Natural killer cell (primary cell): ENCODE data around the gene PAM. TPM values are rescaled to one million over a fixed set of nuclear protein-coding genes. Genes with fewer than 3 reads are reported as not detected.
"Not testable (repeated sequence)": the region's sequence is repeated elsewhere in the genome, so short reads cannot be mapped to it uniquely, and the experiment has no call there.

Experiments
- ATAC-seq, 3 donors: fragments of 150-1000 bp in 2 of 3; fragments of 200-7000 bp in 1 of 3; cut with Tn5 transposase; 1 replicate in 1 of 3; 2 replicates in 2 of 3; pipeline ENCODE4 v1.10.0; 2021; ENCODE audit warnings: mild to moderate bottlenecking in 2 of 3, moderate library complexity in 2 of 3
- DNase-seq, 2 donors: peaks; one replicate each; pipeline versions ENCODE4 v3.0.0 to v3.0.0-alpha.2; 2013 to 2021; ENCODE audit warnings: mixed read lengths in 1 of 2
- H3K27ac ChIP-seq: one replicate; pipeline ENCODE4 v1.5.1; 2013; ENCODE audit warnings: mild to moderate bottlenecking, low read length
- H3K27me3 ChIP-seq: one replicate; pipeline ENCODE4 v1.6.1; 2013; ENCODE audit warnings: low read length; ENCODE audit not compliant: control insufficient read depth, insufficient read depth
- H3K36me3 ChIP-seq: one replicate; pipeline ENCODE4 v1.6.1; 2013; ENCODE audit warnings: low read length; ENCODE audit not compliant: control insufficient read depth, insufficient read depth
- H3K4me1 ChIP-seq: one replicate; pipeline ENCODE4 v1.6.1; 2013; ENCODE audit warnings: low read length; ENCODE audit not compliant: control insufficient read depth, insufficient read depth
- H3K4me3 ChIP-seq: one replicate; pipeline ENCODE4 v1.5.1; 2013; ENCODE audit warnings: low read length
- H3K9me3 ChIP-seq: one replicate; pipeline ENCODE4 v1.6.1; 2013; ENCODE audit warnings: low read length; ENCODE audit not compliant: control insufficient read depth, insufficient read depth
- H3K27ac Mint-ChIP-seq, 2 donors: one replicate each; pipeline ENCODE4 v1.8.0; 2022; ENCODE audit warnings: mild to moderate bottlenecking in 2 of 2, mixed read lengths in 2 of 2, moderate library complexity in 1 of 2
- H3K27me3 Mint-ChIP-seq, 2 donors: one replicate each; pipeline ENCODE4 v1.8.0; 2022; ENCODE audit warnings: low read depth in 2 of 2, mixed read lengths in 2 of 2
- H3K36me3 Mint-ChIP-seq: one replicate; pipeline ENCODE4 v1.8.0; 2022; ENCODE audit warnings: mixed read lengths
- H3K4me1 Mint-ChIP-seq, 2 donors: one replicate each; pipeline ENCODE4 v1.8.0; 2022; ENCODE audit warnings: mixed read lengths in 2 of 2
- H3K4me3 Mint-ChIP-seq: one replicate; pipeline ENCODE4 v1.8.0; 2022; ENCODE audit warnings: mild to moderate bottlenecking, moderate library complexity, mixed read lengths
- H3K9me3 Mint-ChIP-seq, 2 donors: one replicate each; pipeline ENCODE4 v1.8.0; 2022; ENCODE audit warnings: mixed read lengths in 2 of 2
- WGBS: methylation state at CpG from one replicate; pipeline ENCODE4 v1.1.7; 2013; ENCODE audit warnings: missing lambda C conversion rate; ENCODE audit not compliant: insufficient coverage; 5-methylcytosine and 5-hydroxymethylcytosine counted together
- intact Hi-C: fragments of 100-400 bp; cut with micrococcal nuclease; formaldehyde crosslinking; loops from one replicate; pipeline ENCODE4 v1.14.2; 2022
- total RNA-seq, 4 donors: library from RNA; stranded (reverse); fragments of 120-200 nt in 1 of 4; gene quantifications; one replicate each; pipeline versions ENCODE4 v1.2.3 to v1.2.4, GENCODE V29; 2013 to 2022
- TF ChIP-seq, protein P1 (sequence below): fragments of 200-600 bp; IDR thresholded peaks from one replicate; pipeline ENCODE4 v1.8.0; 2022; ENCODE audit warnings: antibody characterized with exemption

Gene PAM
- total RNA-seq, 3 donors from 2014 or later (not counting 1 experiment from before 2014, with no cell fraction given): 67.6 to 79.9 (median 75.3) TPM

DNA sequence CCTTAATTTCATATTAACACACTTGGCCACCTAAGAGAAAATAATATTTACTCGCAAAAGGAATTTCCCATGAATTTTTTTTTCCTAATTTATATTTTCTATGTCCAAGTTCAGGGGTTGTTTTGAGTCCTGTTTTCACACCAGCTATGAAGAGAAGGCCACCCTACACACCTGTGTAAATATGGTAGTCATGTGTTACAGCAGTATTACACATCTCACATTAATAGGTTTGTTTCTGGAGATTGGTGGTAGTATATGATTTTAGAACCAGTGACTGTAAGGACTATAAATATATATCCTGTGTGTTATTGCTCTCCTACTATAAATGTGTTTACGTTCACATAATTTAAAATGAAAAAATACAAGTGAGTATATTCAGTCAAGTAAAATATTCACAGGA lies 147.5 kb downstream of the PAM start:
- no peaks in the 10 kb centered on the region for H3K36me3 Mint-ChIP-seq
- ATAC-seq: no peak
- WGBS: no CpG with 5 or more reads among the region's 2 CpGs
- H3K27ac ChIP-seq: no peak overlapping the region
- no peak overlapping the region for H3K4me3 ChIP-seq
- H3K4me3 Mint-ChIP-seq: no peak overlapping the region
- TF ChIP-seq, protein P1, sequence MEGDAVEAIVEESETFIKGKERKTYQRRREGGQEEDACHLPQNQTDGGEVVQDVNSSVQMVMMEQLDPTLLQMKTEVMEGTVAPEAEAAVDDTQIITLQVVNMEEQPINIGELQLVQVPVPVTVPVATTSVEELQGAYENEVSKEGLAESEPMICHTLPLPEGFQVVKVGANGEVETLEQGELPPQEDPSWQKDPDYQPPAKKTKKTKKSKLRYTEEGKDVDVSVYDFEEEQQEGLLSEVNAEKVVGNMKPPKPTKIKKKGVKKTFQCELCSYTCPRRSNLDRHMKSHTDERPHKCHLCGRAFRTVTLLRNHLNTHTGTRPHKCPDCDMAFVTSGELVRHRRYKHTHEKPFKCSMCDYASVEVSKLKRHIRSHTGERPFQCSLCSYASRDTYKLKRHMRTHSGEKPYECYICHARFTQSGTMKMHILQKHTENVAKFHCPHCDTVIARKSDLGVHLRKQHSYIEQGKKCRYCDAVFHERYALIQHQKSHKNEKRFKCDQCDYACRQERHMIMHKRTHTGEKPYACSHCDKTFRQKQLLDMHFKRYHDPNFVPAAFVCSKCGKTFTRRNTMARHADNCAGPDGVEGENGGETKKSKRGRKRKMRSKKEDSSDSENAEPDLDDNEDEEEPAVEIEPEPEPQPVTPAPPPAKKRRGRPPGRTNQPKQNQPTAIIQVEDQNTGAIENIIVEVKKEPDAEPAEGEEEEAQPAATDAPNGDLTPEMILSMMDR: no peak
- no peak for DNase-seq
- H3K4me1 ChIP-seq: no peaks in the 10 kb centered on the region
- peak overlapping the region in 1 of 2 donors; percentile 81 for H3K27ac Mint-ChIP-seq
- H3K9me3 Mint-ChIP-seq: no peaks in the 10 kb centered on the region
- H3K36me3 ChIP-seq: no peaks in the 10 kb centered on the region
- H3K27me3 Mint-ChIP-seq: no peaks in the 10 kb centered on the region
- no peaks in the 10 kb centered on the region for H3K9me3 ChIP-seq
- peaks cover 27 to 49% of the 10 kb centered on the region in 2 donors for H3K4me1 Mint-ChIP-seq
- intact Hi-C loops: no loop called here
- H3K27me3 ChIP-seq: no peaks in the 10 kb centered on the region

DNA sequence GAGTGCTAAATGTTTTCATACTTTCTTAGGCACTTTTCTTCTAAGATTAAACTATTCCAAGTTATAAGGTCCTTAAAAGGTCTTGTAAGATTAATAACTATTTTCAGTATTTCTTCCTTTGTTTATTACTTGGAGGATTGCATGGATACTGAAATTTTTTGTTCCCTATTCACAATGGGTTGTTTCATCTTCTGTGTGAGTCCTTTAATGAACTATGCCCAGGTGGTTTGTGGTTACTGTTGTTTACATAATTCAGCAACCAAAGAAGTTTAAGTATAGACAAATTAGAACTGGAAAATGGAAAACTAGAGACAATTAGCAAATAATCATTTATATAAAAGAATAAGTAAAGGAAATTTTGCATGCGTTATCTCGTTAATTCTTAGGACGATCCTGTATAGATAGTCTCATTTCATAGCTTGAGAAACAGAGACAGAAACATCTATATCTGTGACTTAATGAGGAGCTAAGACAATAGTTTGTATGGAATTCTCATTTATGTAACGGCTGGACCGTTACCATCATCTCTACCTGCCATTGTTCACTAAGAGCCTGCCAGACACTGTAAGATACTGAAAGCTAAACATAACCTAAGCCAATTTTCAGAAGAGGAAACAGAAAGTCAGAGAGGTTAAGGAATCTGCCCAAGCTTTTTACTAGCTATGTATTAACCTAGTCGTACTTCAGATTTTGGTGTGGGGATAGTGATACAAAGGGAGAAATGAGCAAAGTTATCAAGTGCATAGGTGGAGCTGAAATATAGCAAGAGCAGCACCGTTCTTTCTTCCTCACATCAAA lies 148.2 kb downstream of the PAM start:
- no peaks in the 10 kb centered on the region for H3K9me3 ChIP-seq
- Mint-ChIP-seq H3K27me3 (no peaks in the 10 kb centered on the region), H3K27ac (peak overlapping the region; percentile 6 to 81), H3K4me3 (no peak overlapping the region), H3K36me3 (no peaks in the 10 kb centered on the region), H3K4me1 (peaks cover 27 to 46% of the 10 kb centered on the region in 2 donors), H3K9me3 (no peaks in the 10 kb centered on the region)
- 92% methylated on average over 7 of the region's 7 CpGs for WGBS
- no peak overlapping the region for H3K4me3 ChIP-seq
- DNase-seq (no peak), ATAC-seq (no peak)
- H3K27me3 ChIP-seq: no peaks in the 10 kb centered on the region
- no peaks in the 10 kb centered on the region for H3K36me3 ChIP-seq
- no peaks in the 10 kb centered on the region for H3K4me1 ChIP-seq
- intact Hi-C loops: no loop called here
- TF ChIP-seq, protein P1: no peak
- no peak overlapping the region for H3K27ac ChIP-seq

DNA sequence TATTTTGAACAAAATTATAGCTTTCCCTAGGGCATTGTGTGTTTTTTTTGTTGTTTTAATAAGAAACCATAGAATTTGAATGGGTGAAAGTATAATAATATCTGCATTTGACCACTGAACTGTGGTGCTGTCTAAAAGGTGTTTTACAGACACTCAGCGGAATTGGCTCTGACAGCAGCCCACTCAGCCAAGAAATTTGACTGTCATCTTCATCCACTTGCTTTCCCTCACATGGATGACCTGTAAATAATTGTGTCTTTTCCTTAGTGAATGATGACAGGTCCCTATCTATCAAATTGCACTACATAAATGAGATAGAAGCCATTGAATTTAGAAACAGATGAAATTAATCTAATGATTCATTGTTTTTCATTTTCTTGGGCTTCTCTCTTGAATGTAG lies 150.0 kb downstream of the PAM start:
- Mint-ChIP-seq H3K4me1 (peaks cover 22 to 40% of the 10 kb centered on the region in 2 donors), H3K9me3 (no peaks in the 10 kb centered on the region), H3K27me3 (no peaks in the 10 kb centered on the region), H3K36me3 (no peaks in the 10 kb centered on the region), H3K27ac (no peak overlapping the region), H3K4me3 (no peak overlapping the region)
- ATAC-seq (no peak), DNase-seq (no peak)
- Histone ChIP-seq H3K4me1 (no peaks in the 10 kb centered on the region), H3K27me3 (no peaks in the 10 kb centered on the region), H3K36me3 (no peaks in the 10 kb centered on the region), H3K9me3 (no peaks in the 10 kb centered on the region), H3K27ac (no peak overlapping the region), H3K4me3 (no peak overlapping the region)
- TF ChIP-seq, protein P1: no peak
- WGBS: 100% methylated on average over 1 of the region's 1 CpG
- intact Hi-C loops: no loop called here

DNA sequence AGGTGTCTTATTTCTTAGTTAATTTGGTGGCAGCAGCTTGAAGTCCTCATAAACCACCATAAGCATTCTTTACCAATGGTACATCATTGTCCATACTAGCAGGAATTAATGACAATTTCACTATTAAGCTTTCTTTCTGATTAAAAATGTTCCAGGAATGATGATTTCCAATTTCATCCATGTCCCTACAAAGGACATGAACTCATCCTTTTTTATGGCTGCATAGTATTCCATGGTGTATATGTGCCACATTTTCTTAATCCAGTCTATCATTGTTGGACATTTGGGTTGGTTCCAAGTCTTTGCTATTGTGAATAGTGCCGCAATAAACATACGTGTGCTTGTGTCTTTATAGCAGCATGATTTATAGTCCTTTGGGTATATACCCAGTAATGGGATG lies 152.0 kb downstream of the PAM start:
- H3K36me3 Mint-ChIP-seq, H3K27me3 ChIP-seq, H3K36me3 ChIP-seq, H3K9me3 ChIP-seq, H3K4me3 ChIP-seq, H3K9me3 Mint-ChIP-seq, ATAC-seq, DNase-seq, H3K27ac ChIP-seq, H3K27me3 Mint-ChIP-seq, H3K4me1 ChIP-seq, H3K4me3 Mint-ChIP-seq, intact Hi-C loops, H3K27ac Mint-ChIP-seq: not testable (repeated sequence)
- H3K4me1 Mint-ChIP-seq: peaks cover 36 to 45% of the 10 kb centered on the region in 2 donors
- WGBS: no CpG with 5 or more reads among the region's 2 CpGs
